Pancreas (tissue), 10 donors: ENCODE data around the gene IHH. TPM values are rescaled to one million over a fixed set of nuclear protein-coding genes. Genes with fewer than 3 reads are reported as not detected.

Source experiments
- ATAC-seq, 4 donors: fragments of 200-7000 bp; cut with Tn5 transposase; one replicate each; pipeline versions ENCODE4 v1.8.0 to v1.9.1; 2020; ENCODE audit warnings: mild to moderate bottlenecking in 4 of 4, moderate library complexity in 4 of 4
- DNase-seq, 6 donors: peaks; one replicate each; pipeline ENCODE4 v3.0.0-alpha.2; 2020
- FAIRE-seq: peaks from 2 replicates; lab custom pipeline; 2012; peaks lifted over from hg19 to GRCh38; lab: Jason Lieb, UNC
- H3K27ac ChIP-seq, 4 donors: fragments of 200-600 bp; sonication (generic); 1 replicate in 3 of 4; 2 replicates in 1 of 4; pipeline versions ENCODE4 v1.5.0 to v1.8.0; 2020
- H3K27me3 ChIP-seq, 4 donors: fragments of 200-600 bp; one replicate each; pipeline ENCODE4 v1.8.0; 2021
- H3K36me3 ChIP-seq, 3 donors: fragments of 200-600 bp; sonication (generic) in 1 of 3; one replicate each; pipeline versions ENCODE4 v1.5.0 to v1.8.0; 2020 to 2021
- H3K4me1 ChIP-seq, 3 donors: fragments of 200-600 bp; one replicate each; pipeline ENCODE4 v1.8.0; 2021
- H3K4me3 ChIP-seq, 4 donors: fragments of 200-600 bp; sonication (generic) in 2 of 4; one replicate each; pipeline versions ENCODE4 v1.5.0 to v1.8.0; 2020 to 2021
- H3K9me3 ChIP-seq, 4 donors: fragments of 200-600 bp; one replicate each; pipeline ENCODE4 v1.8.0; 2021
- WGBS, 2 donors: extraction: QIAGEN DNeasy Blood & Tissue Kit; methylation state at CpG; one replicate each; pipeline ENCODE4 v1.1.7; 2013; 5-methylcytosine and 5-hydroxymethylcytosine counted together
- intact Hi-C, 3 donors: fragments of 100-400 bp; cut with DNase I; formaldehyde crosslinking; loops; one replicate each; pipeline versions ENCODE4 v1.11.1 to v1.14.2; 2022
- polyA plus RNA-seq, 2 donors: library from polyadenylated mRNA; stranded (reverse); fragments of 200-250 nt; gene quantifications; one replicate each; pipeline ENCODE4 v1.2.3, GENCODE V29; 2013
- total RNA-seq, 6 donors: library from RNA; stranded (reverse); fragmentation: NEBNext Ultra II Directional in 4 of 6; extraction: Animal tissue kit (Norgen Biotek cat#: 25700) in 4 of 6; gene quantifications; one replicate each; pipeline versions ENCODE4 v1.2.1 to v1.2.4, GENCODE V29; 2021 to 2023
- TF ChIP-seq, protein P1 (sequence below), 4 donors: fragments of 200-600 bp; sonication (generic) in 3 of 4; IDR thresholded peaks; one replicate each; pipeline versions ENCODE4 v1.5.0 to v1.8.0; 2021; ENCODE audit warnings: antibody characterized with exemption in 4 of 4
- donor health status: healthy with polysubstance abuse.
- donor health status: DM: no; HTN: no; CAD: no; lungs with moderate emphysema.
- donor health status: DM: no; HTN: no; CAD: no.
- donor health status: control.
- donor health status: control.
- donor health status: Bipolar disorder and iron deficiency.
- donor health status: DM: yes; HTN: yes; CAD: no.
- donor health status: DM: no; HTN: no; CAD: no.
- donor health status: DM: no; HTN: no; CAD: no.
- donor health status: DM: yes; HTN: yes; CAD: no.

Gene IHH
- total and polyA plus RNA-seq, 8 donors, result 0.09 to 0.19 (median 0.09) TPM; not detected in 5

DNA sequence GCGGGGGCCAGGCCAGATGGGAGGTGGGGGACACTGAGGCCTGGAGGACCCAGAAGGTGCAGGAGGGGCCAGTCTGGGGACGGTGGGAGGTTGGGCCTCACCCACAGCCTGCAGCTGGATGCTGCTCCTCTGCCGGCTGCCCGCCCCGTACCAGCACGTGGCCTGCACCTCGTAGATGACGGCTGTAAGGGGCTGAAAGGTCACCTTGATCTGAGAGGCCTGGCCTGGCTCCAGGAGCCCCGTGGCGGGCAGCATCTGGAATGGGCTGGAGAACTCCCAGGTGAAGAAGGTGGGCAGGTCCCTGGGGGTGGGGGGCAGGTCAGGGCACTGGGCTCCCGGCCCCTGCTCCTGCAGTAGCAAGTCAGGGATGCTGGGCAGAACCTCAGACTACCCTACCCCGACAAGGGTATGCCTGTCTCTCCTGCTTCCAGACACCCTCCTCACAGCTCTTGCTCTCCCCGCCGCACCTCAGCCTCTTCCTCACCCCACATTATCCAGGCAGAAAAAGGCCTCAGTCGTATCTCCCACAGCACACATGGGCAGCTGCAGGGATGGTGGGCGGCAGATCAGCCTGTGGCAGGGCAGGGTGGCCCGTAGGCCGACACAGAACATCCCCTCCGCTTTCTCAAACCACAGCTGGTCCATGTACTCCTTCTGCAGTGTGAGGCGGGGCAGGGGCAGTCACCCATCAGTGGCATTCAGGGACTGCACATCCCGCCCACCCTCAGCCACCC is 29.5 kb downstream of the IHH start:
- DNase-seq (no peak), FAIRE-seq (no peak)

DNA sequence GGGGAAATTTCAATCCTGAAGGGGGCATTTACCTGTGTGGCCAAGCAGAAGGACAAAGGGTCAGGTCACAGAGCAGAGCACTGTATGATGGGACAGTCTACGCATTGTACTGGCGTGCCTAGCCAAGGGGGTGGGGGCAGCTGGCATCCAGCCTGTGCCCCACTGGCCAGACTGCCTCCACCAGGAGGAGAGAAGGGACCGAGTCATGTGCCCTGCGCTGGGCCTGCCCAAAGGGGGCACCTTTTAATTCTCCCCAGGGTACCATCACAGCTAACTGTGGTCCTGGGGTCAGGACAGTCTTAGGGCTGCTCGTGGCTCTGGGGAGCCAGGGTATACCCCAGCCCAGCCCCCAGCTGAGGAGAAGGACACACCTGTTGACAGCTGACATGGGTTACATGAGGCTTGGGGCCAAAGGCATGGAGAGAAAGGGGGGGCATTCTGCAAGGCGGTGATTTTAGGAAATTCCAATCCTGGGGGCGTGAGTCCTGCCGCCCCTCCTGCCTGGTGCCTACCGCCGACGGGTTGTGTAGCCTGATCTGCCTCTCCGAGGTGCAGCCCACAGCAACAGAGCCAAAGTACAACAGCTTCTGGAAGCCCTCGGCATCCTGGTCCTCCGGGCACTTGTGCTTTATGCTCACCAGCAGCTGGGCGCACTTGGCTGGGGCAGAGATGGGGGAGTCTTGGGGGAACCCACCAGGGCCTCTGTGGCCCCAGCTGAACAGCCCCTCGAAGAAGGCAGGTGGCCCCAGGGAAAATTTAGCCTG is 30.4 kb downstream of the IHH start:
- H3K36me3 ChIP-seq, result no peaks in the 10 kb centered on the region
- FAIRE-seq, result no peak
- 51 to 67% methylated on average over 15 to 16 of the region's 16 CpGs for whole genome bisulfite sequencing, 2 donors
- TF ChIP-seq, protein P1, sequence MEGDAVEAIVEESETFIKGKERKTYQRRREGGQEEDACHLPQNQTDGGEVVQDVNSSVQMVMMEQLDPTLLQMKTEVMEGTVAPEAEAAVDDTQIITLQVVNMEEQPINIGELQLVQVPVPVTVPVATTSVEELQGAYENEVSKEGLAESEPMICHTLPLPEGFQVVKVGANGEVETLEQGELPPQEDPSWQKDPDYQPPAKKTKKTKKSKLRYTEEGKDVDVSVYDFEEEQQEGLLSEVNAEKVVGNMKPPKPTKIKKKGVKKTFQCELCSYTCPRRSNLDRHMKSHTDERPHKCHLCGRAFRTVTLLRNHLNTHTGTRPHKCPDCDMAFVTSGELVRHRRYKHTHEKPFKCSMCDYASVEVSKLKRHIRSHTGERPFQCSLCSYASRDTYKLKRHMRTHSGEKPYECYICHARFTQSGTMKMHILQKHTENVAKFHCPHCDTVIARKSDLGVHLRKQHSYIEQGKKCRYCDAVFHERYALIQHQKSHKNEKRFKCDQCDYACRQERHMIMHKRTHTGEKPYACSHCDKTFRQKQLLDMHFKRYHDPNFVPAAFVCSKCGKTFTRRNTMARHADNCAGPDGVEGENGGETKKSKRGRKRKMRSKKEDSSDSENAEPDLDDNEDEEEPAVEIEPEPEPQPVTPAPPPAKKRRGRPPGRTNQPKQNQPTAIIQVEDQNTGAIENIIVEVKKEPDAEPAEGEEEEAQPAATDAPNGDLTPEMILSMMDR (IDR thresholded peaks at IDR 0.05), result no peak
- no peak overlapping the region for H3K27ac ChIP-seq
- H3K27me3 ChIP-seq, result peaks cover 0 to 5% (median 0%) of the 10 kb centered on the region in 4 donors
- H3K4me1 ChIP-seq, result no peaks in the 10 kb centered on the region
- DNase-seq, result no peak
- peak in 1 of 4 donors; percentile 9 for ATAC-seq
- H3K4me3 ChIP-seq, result no peak overlapping the region
- H3K9me3 ChIP-seq, result no peaks in the 10 kb centered on the region
- intact Hi-C loops, result loop anchor here in 1 of 3 donors (10.0 kb wide), 1 partner anchor 274 kb away; the partner anchor contains the start of gene PTPRN

More for the DNA sequence above, 29.5 kb downstream of the IHH start:
- no peaks in the 10 kb centered on the region for H3K4me1 ChIP-seq
- TF ChIP-seq, protein P1 (IDR thresholded peaks at IDR 0.05), result no peak
- 58 to 63% methylated on average over 21 of the region's 21 CpGs for WGBS, 2 donors
- H3K9me3 ChIP-seq, result no peaks in the 10 kb centered on the region
- no peak for ATAC-seq
- intact Hi-C loops, result loop anchor here in 1 of 3 donors (10.0 kb wide), 1 partner anchor 274 kb away; the partner anchor contains the start of gene PTPRN
- peaks cover 0 to 5% (median 0%) of the 10 kb centered on the region in 4 donors for H3K27me3 ChIP-seq
- no peak overlapping the region for H3K27ac ChIP-seq
- H3K4me3 ChIP-seq, result no peak overlapping the region
- H3K36me3 ChIP-seq, result no peaks in the 10 kb centered on the region

DNA sequence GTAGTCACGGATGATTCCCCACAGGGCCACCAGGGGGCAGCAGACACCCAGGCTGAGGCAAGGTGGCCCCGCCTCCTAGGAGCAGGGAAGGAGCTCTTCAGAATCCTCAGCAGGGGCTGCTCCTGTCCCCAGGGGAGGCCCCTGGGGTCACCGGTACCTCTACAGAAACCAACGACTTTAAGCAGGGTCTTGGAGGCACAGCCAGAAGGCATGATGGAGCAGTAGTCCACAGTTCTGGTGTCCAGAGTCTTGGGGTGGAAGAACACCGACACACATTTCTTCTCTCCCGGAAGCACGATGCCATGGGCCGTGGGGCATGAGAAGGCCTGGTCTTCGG is 30.9 kb downstream of the IHH start:
- Histone ChIP-seq H3K4me3 (no peak overlapping the region), H3K36me3 (no peaks in the 10 kb centered on the region), H3K27me3 (peaks cover 0 to 5% (median 0%) of the 10 kb centered on the region in 4 donors), H3K27ac (no peak overlapping the region), H3K4me1 (no peaks in the 10 kb centered on the region), H3K9me3 (no peaks in the 10 kb centered on the region)
- no peak for FAIRE-seq
- DNase-seq, result peak; percentile 68 to 95 (median 88)
- 27 to 38% methylated on average over 9 of the region's 9 CpGs for WGBS, 2 donors
- intact Hi-C loops, result loop anchor here in 2 of 3 donors (10.0 kb wide), 2 partner anchors 125 to 275 kb away; partner anchors contain the start of gene PTPRN (in 1 of the 2)
- TF ChIP-seq, protein P1 (IDR thresholded peaks at IDR 0.05), result peak; percentile 98 to 99 (median 98)
- ATAC-seq, result peak; percentile 94 to 100 (median 98)

DNA sequence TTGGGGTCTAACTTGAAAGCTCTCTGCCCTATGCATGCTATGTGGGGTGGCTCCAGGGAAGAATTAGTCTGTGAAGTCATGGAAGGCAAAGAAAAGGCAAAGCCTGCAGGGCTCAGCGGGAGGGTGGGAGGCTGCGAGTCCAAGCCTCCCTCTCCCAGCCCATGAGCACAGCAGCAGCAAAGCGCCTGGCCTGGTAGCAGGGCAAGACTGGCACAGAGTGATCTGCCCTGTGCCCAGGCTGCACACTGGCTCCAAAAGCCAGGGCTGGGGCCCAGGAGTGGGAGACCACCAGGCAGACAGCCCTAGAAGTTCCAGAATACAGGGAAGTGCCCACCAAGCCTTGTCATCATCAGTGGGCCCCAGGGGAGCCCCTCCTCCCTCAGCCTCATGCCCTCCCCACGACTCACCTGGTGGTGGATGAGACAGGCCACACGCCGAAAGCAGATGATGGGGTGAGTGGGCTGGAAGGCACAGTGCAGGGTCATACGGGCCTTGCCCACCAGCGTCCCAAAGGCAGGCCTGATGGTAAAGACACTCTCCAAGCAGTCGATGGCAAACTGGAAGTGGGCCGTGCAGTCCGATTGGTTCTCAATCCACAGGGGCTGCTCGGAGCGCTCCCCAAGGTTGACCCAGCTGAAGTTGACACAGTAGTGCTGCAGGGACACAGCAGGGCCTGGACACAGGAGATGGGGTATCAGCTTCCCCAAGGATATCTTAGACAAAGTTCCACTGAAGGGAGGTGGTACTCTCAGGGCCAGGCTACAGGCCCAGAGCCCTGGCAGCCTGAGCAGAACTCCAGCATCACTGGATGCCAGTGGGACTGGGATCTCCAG is 31.5 kb downstream of the IHH start:
- 63 to 71% methylated on average over 13 of the region's 13 CpGs for WGBS, 2 donors
- intact Hi-C loops, result loop anchor here in 1 of 3 donors (10.0 kb wide), 1 partner anchor 126 kb away; no protein-coding TSS in a partner anchor
- Histone ChIP-seq H3K36me3 (no peaks in the 10 kb centered on the region), H3K27me3 (peaks cover 0 to 5% (median 0%) of the 10 kb centered on the region in 4 donors), H3K4me3 (no peak overlapping the region), H3K27ac (no peak overlapping the region), H3K4me1 (no peaks in the 10 kb centered on the region), H3K9me3 (no peaks in the 10 kb centered on the region)
- no peak for DNase-seq
- no peak for FAIRE-seq
- ATAC-seq, result peak in 1 of 4 donors; percentile 15
- TF ChIP-seq, protein P1 (IDR thresholded peaks at IDR 0.05), result no peak
